ENCODE results near the gene CMPK2. TPM values are rescaled to one million over a fixed set of nuclear protein-coding genes. Genes with fewer than 3 reads are reported as not detected.

The CMPK2 gene
- total and polyA plus RNA-seq, 8 donors = 2.4 to 11.7 (median 4.7) TPM

GRCh38 chr2:6818012-6818411 lies 47.7 kb downstream of the CMPK2 start:
- no peak for TF ChIP-seq POLR2A (IDR thresholded peaks at IDR 0.05)
- TF ChIP-seq CTCF (IDR thresholded peaks at IDR 0.05) = no peak
- no peak for TF ChIP-seq POLR2AphosphoS5 (IDR thresholded peaks at IDR 0.05)
- TF ChIP-seq EP300 (IDR thresholded peaks at IDR 0.05) = no peak
- WGBS, 5 donors = 75 to 89% (median 85%) methylated on average over 5 of the region's 5 CpGs
- intact Hi-C loops (cut with DNase I; ENCODE audit: low total_unique reads) = no loop called here

GRCh38 chr2:6814869-6815268 lies 50.8 kb downstream of the CMPK2 start:
- Histone ChIP-seq H3K4me3 (no peak overlapping the region), H3K4me1 (no peaks in the 10 kb centered on the region), H3K27ac (no peak overlapping the region), H3K9me3 (no peaks in the 10 kb centered on the region), H3K27me3 (peaks cover 0 to 23% (median 0%) of the 10 kb centered on the region in 3 donors), H3K36me3 (no peaks in the 10 kb centered on the region)
- DNase-seq = no peak
- intact Hi-C loops (cut with DNase I; ENCODE audit: low total_unique reads) = no loop called here
- no peak for TF ChIP-seq EP300 (IDR thresholded peaks at IDR 0.05)
- no peak for TF ChIP-seq CTCF (IDR thresholded peaks at IDR 0.05)
- no peak for TF ChIP-seq POLR2AphosphoS5 (IDR thresholded peaks at IDR 0.05)
- TF ChIP-seq POLR2A (IDR thresholded peaks at IDR 0.05) = no peak
- WGBS, 5 donors = 85 to 91% (median 89%) methylated on average over 5 of the region's 5 CpGs

More at GRCh38 chr2:6818012-6818411, 47.7 kb downstream of the CMPK2 start:
- Histone ChIP-seq H3K4me3 (no peak overlapping the region), H3K4me1 (no peaks in the 10 kb centered on the region), H3K9me3 (no peaks in the 10 kb centered on the region), H3K27me3 (peaks cover 0 to 7% (median 0%) of the 10 kb centered on the region in 3 donors), H3K36me3 (no peaks in the 10 kb centered on the region), H3K27ac (no peak overlapping the region)
- DNase-seq = no peak

- no peak overlapping the region for H3K4me3 ChIP-seq
- WGBS, 5 donors = 86 to 89% (median 87%) methylated on average over 10 of the region's 10 CpGs
- no peak overlapping the region for H3K27ac ChIP-seq
- DNase-seq = no peak
- TF ChIP-seq CTCF (IDR thresholded peaks at IDR 0.05) (no peak), EP300 (IDR thresholded peaks at IDR 0.05) (no peak), POLR2AphosphoS5 (IDR thresholded peaks at IDR 0.05) (no peak), POLR2A (IDR thresholded peaks at IDR 0.05) (no peak)
- no peaks in the 10 kb centered on the region for H3K9me3 ChIP-seq
- H3K4me1 ChIP-seq = no peaks in the 10 kb centered on the region
- peaks cover 0 to 29% (median 0%) of the 10 kb centered on the region in 3 donors for H3K27me3 ChIP-seq
- H3K36me3 ChIP-seq = no peaks in the 10 kb centered on the region
- intact Hi-C loops (cut with DNase I; ENCODE audit: low total_unique reads) = no loop called here
These were observed 51.4 kb downstream of the CMPK2 start for GRCh38 chr2:6814312-6814711.

DNA sequence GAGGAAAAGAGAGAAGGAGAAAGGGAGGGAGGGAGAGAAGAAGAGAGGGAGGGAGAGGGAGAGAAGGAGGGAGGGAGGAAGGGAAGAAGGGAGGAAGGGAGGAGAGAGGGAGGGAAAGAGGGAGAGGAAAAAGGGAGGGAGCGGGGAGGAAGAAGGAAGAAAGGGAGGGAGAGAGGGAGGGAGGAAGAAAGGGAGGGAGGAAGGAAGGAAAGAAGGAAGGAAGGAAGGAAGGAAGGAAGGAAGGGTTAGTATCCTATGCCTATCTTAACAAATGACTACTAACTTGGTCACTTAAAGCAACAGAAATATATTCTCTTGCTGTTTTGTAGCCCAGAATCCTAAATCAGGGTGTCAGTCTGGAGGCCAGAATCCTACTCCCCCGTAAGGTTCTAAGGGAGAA lies 52.1 kb downstream of the CMPK2 start:
- no peak for DNase-seq
- Histone ChIP-seq H3K27me3 (peaks cover 0 to 33% (median 0%) of the 10 kb centered on the region in 3 donors), H3K27ac (no peak overlapping the region), H3K36me3 (no peaks in the 10 kb centered on the region), H3K4me3 (no peak overlapping the region), H3K4me1 (no peaks in the 10 kb centered on the region), H3K9me3 (no peaks in the 10 kb centered on the region)
- intact Hi-C loops (cut with DNase I; ENCODE audit: low total_unique reads) = no loop called here
- no peak for TF ChIP-seq POLR2AphosphoS5 (IDR thresholded peaks at IDR 0.05)
- no peak for TF ChIP-seq EP300 (IDR thresholded peaks at IDR 0.05)
- TF ChIP-seq POLR2A (IDR thresholded peaks at IDR 0.05) = no peak
- TF ChIP-seq CTCF (IDR thresholded peaks at IDR 0.05) = no peak
- WGBS, 5 donors = 95 to 100% (median 96%) methylated on average over 2 of the region's 2 CpGs
